Activated CD4-positive, alpha-beta memory T cell treated with anti-CD3 and anti-CD28 coated beads for 36 hours (primary cell): Measurements from ENCODE around the gene RPL36A. TPM values are rescaled to one million over a fixed set of nuclear protein-coding genes. Genes with fewer than 3 reads are reported as not detected.

Experiments
- CTCF ChIA-PET: fragments of 350-600 bp; sonication (Branson Sonifier 250); formaldehyde crosslinking; loops from one replicate; lab custom pipeline; 2021; ENCODE audit warnings: antibody characterized with exemption, inconsistent platforms; lab: Charles Lee
- POLR2A ChIA-PET: fragments of 350-600 bp; sonication (Branson Sonifier 250); formaldehyde crosslinking; loops from one replicate; lab custom pipeline; 2021; ENCODE audit warnings: antibody characterized with exemption; lab: Charles Lee
- DNase-seq: peaks from one replicate; pipeline ENCODE4 v3.0.0-alpha.2; 2020
- H3K27ac Mint-ChIP-seq: one replicate; pipeline ENCODE4 v1.8.0; 2021; ENCODE audit warnings: mixed read lengths
- H3K27me3 Mint-ChIP-seq: one replicate; pipeline ENCODE4 v1.8.0; 2021; ENCODE audit warnings: mixed read lengths
- H3K36me3 Mint-ChIP-seq: one replicate; pipeline ENCODE4 v1.8.0; 2021; ENCODE audit warnings: mixed read lengths
- H3K4me1 Mint-ChIP-seq: one replicate; pipeline ENCODE4 v1.8.0; 2021; ENCODE audit warnings: low read depth, mixed read lengths
- H3K4me3 Mint-ChIP-seq: one replicate; pipeline ENCODE4 v1.8.0; 2021; ENCODE audit warnings: mild to moderate bottlenecking, mixed read lengths
- H3K9me3 Mint-ChIP-seq: one replicate; pipeline ENCODE4 v1.8.0; 2021; ENCODE audit warnings: mixed read lengths
- intact Hi-C: fragments of 100-400 bp; cut with micrococcal nuclease; formaldehyde crosslinking; loops from one replicate; pipeline ENCODE4 v1.15.1; 2023
- total RNA-seq, 2 experiments: library from RNA; stranded (reverse); gene quantifications; one replicate each; pipeline ENCODE4 v1.2.3, GENCODE V29; 2021

The RPL36A gene
- total RNA-seq, 2 experiments from 2014 or later = 364 to 420 TPM

- Mint-ChIP-seq H3K9me3 (no peaks in the 10 kb centered on the region), H3K4me1 (no peaks in the 10 kb centered on the region), H3K27ac (no peak overlapping the region), H3K27me3 (no peaks in the 10 kb centered on the region), H3K36me3 (no peaks in the 10 kb centered on the region), H3K4me3 (no peak overlapping the region)
- ChIA-PET POLR2A (no interaction called here), CTCF (interaction anchor here (0.6 kb wide), 1 partner anchor 1493 kb away, joined by 3 read pairs; no protein-coding TSS in a partner anchor)
- DNase-seq = no peak
- intact Hi-C loops = no loop called here
Measured at GRCh38 chrX:101369687-101370086, 21.1 kb upstream of the RPL36A start.

GRCh38 chrX:101370888-101371504 is 19.8 kb upstream of the RPL36A start:
- DNase-seq = no peak
- H3K4me3 Mint-ChIP-seq = no peak overlapping the region
- ChIA-PET CTCF (no interaction called here), POLR2A (no interaction called here)
- H3K27ac Mint-ChIP-seq = no peak overlapping the region
- no peaks in the 10 kb centered on the region for H3K9me3 Mint-ChIP-seq
- H3K36me3 Mint-ChIP-seq = no peaks in the 10 kb centered on the region
- intact Hi-C loops = no loop called here
- no peaks in the 10 kb centered on the region for H3K27me3 Mint-ChIP-seq
- no peaks in the 10 kb centered on the region for H3K4me1 Mint-ChIP-seq

GRCh38 chrX:101377547-101377946 is 13.3 kb upstream of the RPL36A start:
- intact Hi-C loops = no loop called here
- DNase-seq = no peak
- Mint-ChIP-seq H3K4me3 (no peak overlapping the region), H3K27me3 (peaks cover 3% of the 10 kb centered on the region), H3K4me1 (no peaks in the 10 kb centered on the region), H3K9me3 (no peaks in the 10 kb centered on the region), H3K27ac (no peak overlapping the region), H3K36me3 (no peaks in the 10 kb centered on the region)
- ChIA-PET CTCF (interaction anchor here (1.1 kb wide), 1 partner anchor 13 kb away, joined by 5 read pairs; the partner anchor contains the start of gene RPL36A), POLR2A (no interaction called here)

GRCh38 chrX:101383679-101384205 is 7.1 kb upstream of the RPL36A start:
- Mint-ChIP-seq H3K9me3 (no peaks in the 10 kb centered on the region), H3K36me3 (no peaks in the 10 kb centered on the region), H3K27ac (no peak overlapping the region), H3K4me1 (no peaks in the 10 kb centered on the region), H3K4me3 (no peak overlapping the region), H3K27me3 (peaks cover 3% of the 10 kb centered on the region)
- ChIA-PET POLR2A (no interaction called here), CTCF (no interaction called here)
- no peak for DNase-seq
- intact Hi-C loops = no loop called here

- Mint-ChIP-seq H3K9me3 (no peaks in the 10 kb centered on the region), H3K4me1 (no peaks in the 10 kb centered on the region), H3K36me3 (no peaks in the 10 kb centered on the region), H3K4me3 (no peak overlapping the region), H3K27me3 (no peaks in the 10 kb centered on the region), H3K27ac (no peak overlapping the region)
- POLR2A ChIA-PET = no interaction called here
- intact Hi-C loops = no loop called here
- DNase-seq = no peak
- CTCF ChIA-PET = no interaction called here
Measured at GRCh38 chrX:101385026-101385684, 5.7 kb upstream of the RPL36A start.

GRCh38 chrX:101385795-101386541 is 4.8 kb upstream of the RPL36A start, which contains the start of gene BTK:
TSS of gene BTK (minus strand) at chrX:101386191. CDS start at chrX:101375284, 10,907 bp downstream.
- ChIA-PET CTCF (no interaction called here), POLR2A (no interaction called here)
- DNase-seq = no peak
- no peak within 1 kb of the TSS for H3K27ac Mint-ChIP-seq
- H3K9me3 Mint-ChIP-seq = no peaks in the 10 kb centered on the region
- H3K4me1 Mint-ChIP-seq = no peaks in the 10 kb centered on the region
- H3K27me3 Mint-ChIP-seq = no peaks in the 10 kb centered on the region
- intact Hi-C loops = no loop called here
- H3K36me3 Mint-ChIP-seq = peaks cover 2% of the 10 kb centered on the region
- H3K4me3 Mint-ChIP-seq = no peak within 1 kb of the TSS

GRCh38 chrX:101386542-101386885 is 4.3 kb upstream of the RPL36A start:
- intact Hi-C loops = no loop called here
- POLR2A ChIA-PET = no interaction called here
- H3K27me3 Mint-ChIP-seq = no peaks in the 10 kb centered on the region
- CTCF ChIA-PET = no interaction called here
- peaks cover 7% of the 10 kb centered on the region for H3K36me3 Mint-ChIP-seq
- no peaks in the 10 kb centered on the region for H3K4me1 Mint-ChIP-seq
- H3K4me3 Mint-ChIP-seq = no peak overlapping the region
- no peaks in the 10 kb centered on the region for H3K9me3 Mint-ChIP-seq
- no peak for DNase-seq
- H3K27ac Mint-ChIP-seq = no peak overlapping the region

GRCh38 chrX:101388604-101389003 is 2.2 kb upstream of the RPL36A start:
- H3K9me3 Mint-ChIP-seq = no peaks in the 10 kb centered on the region

GRCh38 chrX:101391831-101392230 is 1.0 kb downstream of the RPL36A start:
- CTCF ChIA-PET = interaction anchor here (1.5 kb wide), 1 partner anchor 24 kb away, joined by 6 read pairs; no protein-coding TSS in a partner anchor

More at GRCh38 chrX:101388604-101389003, 2.2 kb upstream of the RPL36A start:
- no peak for DNase-seq
- Mint-ChIP-seq H3K27ac (no peak overlapping the region), H3K36me3 (peaks cover 27% of the 10 kb centered on the region), H3K4me3 (no peak overlapping the region), H3K4me1 (peaks cover 9% of the 10 kb centered on the region), H3K27me3 (no peaks in the 10 kb centered on the region)
- intact Hi-C loops = no loop called here
- ChIA-PET CTCF (no interaction called here), POLR2A (no interaction called here)

GRCh38 chrX:101393530-101394305 is 2.9 kb downstream of the RPL36A start:
- CTCF ChIA-PET = no interaction called here
- POLR2A ChIA-PET = interaction anchor here (1.1 kb wide), 1 partner anchor 10 kb away, joined by 3 read pairs; no protein-coding TSS in a partner anchor
- intact Hi-C loops = no loop called here

More at GRCh38 chrX:101391831-101392230, 1.0 kb downstream of the RPL36A start:
- peaks cover 42% of the 10 kb centered on the region for H3K36me3 Mint-ChIP-seq
- peak overlapping the region; percentile 94 for H3K4me3 Mint-ChIP-seq
- intact Hi-C loops = loop anchor here (2.0 kb wide), 1 partner anchor 571 kb away; the partner anchor contains the start of gene CSTF2
- POLR2A ChIA-PET = interaction anchor here (1.5 kb wide), 3 partner anchors 13 to 562 kb away, joined by 4 to 16 read pairs (median 7); no protein-coding TSS in a partner anchor
- H3K27ac Mint-ChIP-seq = peak overlapping the region; percentile 96
- H3K4me1 Mint-ChIP-seq = peaks cover 15% of the 10 kb centered on the region
- no peaks in the 10 kb centered on the region for H3K9me3 Mint-ChIP-seq
- H3K27me3 Mint-ChIP-seq = no peaks in the 10 kb centered on the region
- no peak for DNase-seq

GRCh38 chrX:101394372-101394771 is 3.6 kb downstream of the RPL36A start:
- Mint-ChIP-seq H3K36me3 (peaks cover 46% of the 10 kb centered on the region), H3K9me3 (no peaks in the 10 kb centered on the region), H3K27ac (peak overlapping the region; percentile 81), H3K4me1 (peaks cover 15% of the 10 kb centered on the region), H3K27me3 (no peaks in the 10 kb centered on the region), H3K4me3 (no peak overlapping the region)
- intact Hi-C loops = no loop called here
- POLR2A ChIA-PET = interaction anchor here (0.6 to 1.1 kb wide), 2 partner anchors 10 to 15 kb away, joined by 3 read pairs; no protein-coding TSS in a partner anchor
- CTCF ChIA-PET = no interaction called here
- DNase-seq = no peak

More at GRCh38 chrX:101393530-101394305, 2.9 kb downstream of the RPL36A start:
- Mint-ChIP-seq H3K36me3 (peaks cover 42% of the 10 kb centered on the region), H3K27me3 (no peaks in the 10 kb centered on the region), H3K9me3 (no peaks in the 10 kb centered on the region), H3K4me1 (peaks cover 15% of the 10 kb centered on the region), H3K4me3 (peak overlapping the region; percentile 94), H3K27ac (peak overlapping the region; percentile 81)
- no peak for DNase-seq
